ENCODE measurements around the gene CCDC3. TPM values are rescaled to one million over a fixed set of nuclear protein-coding genes. Genes with fewer than 3 reads are reported as not detected.

CCDC3 gene
- total and polyA plus RNA-seq, 2 of the 8 experiments (the other 6 are each of a cell fraction or from before 2014, with no cell fraction given) = 3.4 to 3.7 TPM

DNA sequence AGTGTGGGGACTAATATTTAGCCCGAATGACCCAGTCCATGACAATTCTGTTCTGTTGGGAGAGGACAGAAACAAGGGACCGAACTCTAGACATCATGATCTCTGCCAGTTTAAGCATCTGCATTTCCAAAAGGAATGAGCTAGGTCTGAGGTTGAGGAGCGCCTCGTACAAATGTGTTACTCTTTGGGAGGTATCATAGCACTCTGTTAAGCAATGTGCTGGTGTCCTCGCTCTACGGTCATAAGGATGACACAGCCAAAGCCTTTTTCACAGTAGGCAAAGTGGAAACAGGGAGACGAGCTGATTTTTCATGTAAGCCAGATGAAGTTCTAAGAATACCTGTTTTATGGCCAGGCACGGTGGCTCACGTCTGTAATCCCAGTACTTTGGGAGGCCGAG, 15.4 kb upstream of the CCDC3 start:
- Histone ChIP-seq H3K4me2 (ENCODE audit: insufficient read depth in 1 of 2, low read depth in 2 of 2, low read length in 2 of 2) (no peak overlapping the region), H3K4me3 (ENCODE audit: extremely low read depth in 1 of 4, insufficient read depth in 2 of 4, low read depth in 3 of 4, low read length in 4 of 4) (no peak overlapping the region), H3K14ac (ENCODE audit: insufficient read length) (no peak overlapping the region), H3K23ac (ENCODE audit: insufficient read length) (no peak overlapping the region), H2AFZ (ENCODE audit: low read length) (no peak overlapping the region), H3K27ac (ENCODE audit: low read depth, low read length) (no peak overlapping the region), H3K36me3 (ENCODE audit: control insufficient read depth in 2 of 4, insufficient read depth in 4 of 4, low read length in 3 of 4) (no peaks in the 10 kb centered on the region), H3K23me2 (ENCODE audit: low read depth, low read length) (no peaks in the 10 kb centered on the region), H2AK5ac (ENCODE audit: low read depth, low read length) (no peak overlapping the region), H3K27me3 (replicated peaks in 1 of 4; ENCODE audit: control insufficient read depth in 3 of 4, extremely low read depth in 1 of 4, insufficient read depth in 3 of 4, low read length in 3 of 4) (no peaks in the 10 kb centered on the region), H3K9ac (replicated peaks in 1 of 4; ENCODE audit: extremely low read depth in 1 of 4, low read depth in 3 of 4, low read length in 3 of 4) (no peak overlapping the region), H3K9me3 (ENCODE audit: insufficient read depth in 2 of 2, low read depth in 1 of 2, low read length in 1 of 2) (no peaks in the 10 kb centered on the region), H2BK120ac (replicated peaks; ENCODE audit: low read depth, low read length) (no peak overlapping the region), H3K56ac (replicated peaks; ENCODE audit: insufficient read length, low read depth, low read length) (no peak overlapping the region), H2BK20ac (ENCODE audit: low read length) (no peak overlapping the region), H2BK12ac (ENCODE audit: low read depth, low read length) (no peak overlapping the region), H2BK5ac (ENCODE audit: low read depth, low read length) (no peak overlapping the region), H2BK15ac (ENCODE audit: low read length) (no peak overlapping the region), H3K79me1 (ENCODE audit: low read depth, low read length) (no peaks in the 10 kb centered on the region), H4K91ac (replicated peaks; ENCODE audit: insufficient read length, low read length) (no peak overlapping the region), H3K4me1 (replicated peaks in 1 of 4; ENCODE audit: control insufficient read depth in 3 of 4, insufficient read depth in 4 of 4, low read length in 3 of 4) (no peaks in the 10 kb centered on the region), H3K4ac (replicated peaks; ENCODE audit: insufficient read length, low read depth, low read length) (no peak overlapping the region), H4K5ac (ENCODE audit: insufficient read length, low read depth, low read length) (no peak overlapping the region), H3K18ac (ENCODE audit: extremely low read depth, low read length) (no peak overlapping the region), H3K79me2 (ENCODE audit: control insufficient read depth in 1 of 2, insufficient read depth in 2 of 2, low read length in 2 of 2) (no peaks in the 10 kb centered on the region), H4K8ac (ENCODE audit: extremely low read depth, insufficient read depth, low read length) (no peak overlapping the region), H4K20me1 (replicated peaks in 1 of 2; ENCODE audit: control insufficient read depth in 1 of 2, insufficient read depth in 2 of 2, low read length in 2 of 2) (no peaks in the 10 kb centered on the region)
- DNase-seq (ENCODE audit: low read depth in 1 of 2, low spot score in 2 of 2) (no peak), FAIRE-seq (no peak)
- WGBS, 2 experiments (ENCODE audit: extremely low coverage in 1 of 2, insufficient coverage in 1 of 2, insufficient read length in 1 of 2, insufficient replicate concordance in 2 of 2, low coverage in 1 of 2, low lambda C conversion rate in 2 of 2, missing lambda C conversion rate in 1 of 2) = 91% methylated on average over 10 of the region's 10 CpGs; no CpG with 5 or more reads in 1 of the 2 experiments
- CTCF ChIA-PET (ENCODE audit: partially characterized antibody) = no interaction called here
- POLR2A ChIA-PET (ENCODE audit: partially characterized antibody) = interaction anchor here (0.6 kb wide), 1 partner anchor 146 kb away, joined by 3 read pairs; no protein-coding TSS in a partner anchor
- TF ChIP-seq SIRT6 (IDR thresholded peaks at IDR 0.05; ENCODE audit: low read length) = no peak
- no peak for TF ChIP-seq MAFK (IDR thresholded peaks at IDR 0.05; ENCODE audit: low read depth, low read length)
- TF ChIP-seq GTF2F1 (IDR thresholded peaks at IDR 0.05; ENCODE audit: borderline replicate concordance, low read depth, low read length) = no peak
- no peak for TF ChIP-seq CBX5 (IDR thresholded peaks at IDR 0.05; ENCODE audit: low read depth, low read length)
- TF ChIP-seq, protein P1, sequence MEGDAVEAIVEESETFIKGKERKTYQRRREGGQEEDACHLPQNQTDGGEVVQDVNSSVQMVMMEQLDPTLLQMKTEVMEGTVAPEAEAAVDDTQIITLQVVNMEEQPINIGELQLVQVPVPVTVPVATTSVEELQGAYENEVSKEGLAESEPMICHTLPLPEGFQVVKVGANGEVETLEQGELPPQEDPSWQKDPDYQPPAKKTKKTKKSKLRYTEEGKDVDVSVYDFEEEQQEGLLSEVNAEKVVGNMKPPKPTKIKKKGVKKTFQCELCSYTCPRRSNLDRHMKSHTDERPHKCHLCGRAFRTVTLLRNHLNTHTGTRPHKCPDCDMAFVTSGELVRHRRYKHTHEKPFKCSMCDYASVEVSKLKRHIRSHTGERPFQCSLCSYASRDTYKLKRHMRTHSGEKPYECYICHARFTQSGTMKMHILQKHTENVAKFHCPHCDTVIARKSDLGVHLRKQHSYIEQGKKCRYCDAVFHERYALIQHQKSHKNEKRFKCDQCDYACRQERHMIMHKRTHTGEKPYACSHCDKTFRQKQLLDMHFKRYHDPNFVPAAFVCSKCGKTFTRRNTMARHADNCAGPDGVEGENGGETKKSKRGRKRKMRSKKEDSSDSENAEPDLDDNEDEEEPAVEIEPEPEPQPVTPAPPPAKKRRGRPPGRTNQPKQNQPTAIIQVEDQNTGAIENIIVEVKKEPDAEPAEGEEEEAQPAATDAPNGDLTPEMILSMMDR (IDR thresholded peaks at IDR 0.05; ENCODE audit: control extremely low read depth in 1 of 3, insufficient read depth in 1 of 3, low read depth in 1 of 3, low read length in 3 of 3) = no peak

All from H1 (cell line).